Panc1 (cell line): ENCODE measurements around the gene PSME1.

Experiments used
- CTCF ChIP-seq: fragments of 450-650 bp; IDR thresholded peaks from 2 replicates; pipeline ENCODE4 v1.5.1; 2017; ENCODE audit warnings: mild to moderate bottlenecking
- REST ChIP-seq, 2 experiments: IDR thresholded peaks; 2 replicates each; pipeline ENCODE4 v1.6.1; 2011 to 2012; ENCODE audit warnings: low read depth in 2 of 2, control low read depth in 1 of 2, low read length in 1 of 2, mild to moderate bottlenecking in 1 of 2, moderate library complexity in 1 of 2; ENCODE audit not compliant: insufficient read depth in 1 of 2

- TF ChIP-seq REST (IDR thresholded peaks at IDR 0.05; ENCODE audit: insufficient read depth in 1 of 2, low read depth in 2 of 2, low read length in 1 of 2) (no peak), CTCF (no peak)
These were observed 18.8 kb upstream of the PSME1 start for GRCh38 chr14:24117179-24117578.
